Activated T-helper 1 cell treated with anti-CD3 and anti-CD28 coated beads, Interleukin-12 subunit alpha, Interleukin-12 subunit beta, Interleukin-2, Interleukin-4 antibody, amounts not matched to agents 30 ng/mL and 10 ng/mL and 1 ng/mL, durations not matched to agents 14 hours and 24 hours and 36 hours (primary cell): Measurements from ENCODE around the gene KIAA1217. TPM values are rescaled to one million over a fixed set of nuclear protein-coding genes. Genes with fewer than 3 reads are reported as not detected.

Experiments
- DNase-seq: peaks from one replicate; pipeline ENCODE4 v3.0.0; 2021; ENCODE audit warnings: low spot score
- H3K27ac Mint-ChIP-seq: one replicate; pipeline ENCODE4 v1.8.0; 2021; ENCODE audit warnings: mild to moderate bottlenecking, mixed read lengths
- H3K27me3 Mint-ChIP-seq: one replicate; pipeline ENCODE4 v1.8.0; 2022; ENCODE audit warnings: mild to moderate bottlenecking, moderate library complexity, mixed read lengths; ENCODE audit not compliant: insufficient read depth
- H3K36me3 Mint-ChIP-seq: one replicate; pipeline ENCODE4 v1.8.0; 2021; ENCODE audit warnings: low read depth, mixed read lengths
- H3K4me1 Mint-ChIP-seq: one replicate; pipeline ENCODE4 v1.8.0; 2021; ENCODE audit warnings: low read depth, mixed read lengths
- H3K4me3 Mint-ChIP-seq: one replicate; pipeline ENCODE4 v1.8.0; 2021; ENCODE audit warnings: mild to moderate bottlenecking, moderate library complexity, mixed read lengths
- H3K9me3 Mint-ChIP-seq: one replicate; pipeline ENCODE4 v1.8.0; 2021; ENCODE audit warnings: mixed read lengths
- intact Hi-C: fragments of 100-400 bp; cut with micrococcal nuclease; formaldehyde crosslinking; loops from one replicate; pipeline ENCODE4 v1.15.1; 2024
- total RNA-seq: library from RNA; stranded (reverse); gene quantifications from 2 replicates; pipeline ENCODE4 v1.2.3, GENCODE V29; 2022

KIAA1217 gene
- total RNA-seq, 1 donor from 2014 or later = 6.4 TPM

- no peak overlapping the region for H3K4me3 Mint-ChIP-seq
- no peak for DNase-seq
- H3K27me3 Mint-ChIP-seq = peaks cover 12% of the 10 kb centered on the region
- no peaks in the 10 kb centered on the region for H3K9me3 Mint-ChIP-seq
- intact Hi-C loops = no loop called here
- H3K27ac Mint-ChIP-seq = no peak overlapping the region
- no peaks in the 10 kb centered on the region for H3K36me3 Mint-ChIP-seq
- no peaks in the 10 kb centered on the region for H3K4me1 Mint-ChIP-seq
These were observed 15.6 kb upstream of the KIAA1217 start for GRCh38 chr10:24193330-24193729.

- Mint-ChIP-seq H3K9me3 (no peaks in the 10 kb centered on the region), H3K36me3 (no peaks in the 10 kb centered on the region), H3K27ac (no peak overlapping the region), H3K27me3 (peaks cover 20% of the 10 kb centered on the region), H3K4me3 (no peak overlapping the region), H3K4me1 (no peaks in the 10 kb centered on the region)
- intact Hi-C loops = loop anchor here (2.0 to 5.0 kb wide), 3 partner anchors 322 to 1038 kb away; no protein-coding TSS in a partner anchor
- DNase-seq = no peak
These were observed 11.7 kb upstream of the KIAA1217 start for GRCh38 chr10:24197263-24197662.

DNA sequence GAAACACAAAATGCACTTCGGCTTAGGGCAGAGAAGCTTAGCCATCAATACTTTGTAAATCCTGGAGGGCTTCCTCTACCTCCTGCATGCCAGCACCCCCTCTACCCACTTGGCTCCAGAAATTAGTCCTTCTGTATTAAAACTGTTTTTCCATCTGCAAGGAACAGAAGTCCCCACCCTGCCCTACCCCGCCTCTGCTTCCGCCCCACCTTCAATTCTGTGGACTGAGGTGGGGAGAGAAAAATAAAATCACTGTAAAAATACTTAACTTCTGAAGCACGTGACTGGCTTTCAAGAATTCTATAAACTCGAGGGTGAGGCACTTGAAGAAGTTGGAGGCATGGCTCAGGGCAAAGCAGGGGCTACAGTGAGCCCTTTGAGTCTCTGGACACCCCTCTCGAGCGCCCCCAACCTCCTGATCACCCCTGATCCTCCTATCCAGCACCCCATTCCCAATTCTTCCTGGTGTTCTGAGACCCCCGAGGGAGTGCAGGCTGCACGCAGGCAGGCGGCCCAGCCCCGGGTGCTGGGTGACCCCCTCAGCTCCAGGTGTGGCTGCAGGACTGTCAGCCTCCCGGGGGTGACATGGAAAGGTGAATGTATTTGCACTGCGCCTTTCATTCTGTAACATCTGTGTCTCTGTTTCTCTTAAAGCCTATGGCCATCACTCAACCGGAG is 7.3 kb upstream of the KIAA1217 start:
- Mint-ChIP-seq H3K9me3 (no peaks in the 10 kb centered on the region), H3K27me3 (peaks cover 22% of the 10 kb centered on the region), H3K4me1 (peaks cover 9% of the 10 kb centered on the region), H3K36me3 (no peaks in the 10 kb centered on the region), H3K4me3 (no peak overlapping the region), H3K27ac (no peak overlapping the region)
- intact Hi-C loops = loop anchor here (10.0 kb wide), 2 partner anchors 687 to 757 kb away; no protein-coding TSS in a partner anchor
- no peak for DNase-seq

DNA sequence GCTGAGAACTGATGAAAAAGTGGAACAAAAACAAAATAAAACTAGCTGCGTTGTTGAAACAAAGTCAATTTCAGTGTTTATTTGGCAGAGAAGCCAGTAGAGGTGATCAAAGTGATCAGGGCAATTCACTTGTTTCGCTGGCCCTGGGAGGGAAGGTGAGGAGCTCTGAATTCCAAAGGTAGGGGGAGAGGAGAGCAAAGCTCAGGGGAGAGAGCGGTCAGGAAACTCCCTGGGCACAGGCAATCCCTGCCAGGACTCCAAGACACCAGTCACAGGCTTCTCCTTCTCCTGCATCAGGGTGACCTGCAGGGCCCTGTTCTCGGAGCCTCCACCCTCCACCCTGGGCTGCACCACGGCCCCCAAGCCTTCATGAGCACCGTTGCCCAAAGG is 6.8 kb upstream of the KIAA1217 start:
- intact Hi-C loops = loop anchor here (10.0 kb wide), 2 partner anchors 687 to 757 kb away; no protein-coding TSS in a partner anchor
- Mint-ChIP-seq H3K36me3 (no peaks in the 10 kb centered on the region), H3K4me1 (peaks cover 9% of the 10 kb centered on the region), H3K27ac (no peak overlapping the region), H3K27me3 (peaks cover 23% of the 10 kb centered on the region), H3K9me3 (no peaks in the 10 kb centered on the region), H3K4me3 (no peak overlapping the region)
- no peak for DNase-seq

- Mint-ChIP-seq H3K9me3 (peaks cover 5% of the 10 kb centered on the region), H3K4me3 (no peak overlapping the region), H3K36me3 (no peaks in the 10 kb centered on the region), H3K4me1 (peaks cover 39% of the 10 kb centered on the region), H3K27me3 (peaks cover 25% of the 10 kb centered on the region), H3K27ac (no peak overlapping the region)
- intact Hi-C loops = loop anchor here (10.0 kb wide), 2 partner anchors 691 to 761 kb away; no protein-coding TSS in a partner anchor
- no peak for DNase-seq
These were observed 3.1 kb upstream of the KIAA1217 start for GRCh38 chr10:24205821-24206220.

- no peak overlapping the region for H3K4me3 Mint-ChIP-seq
- peaks cover 24% of the 10 kb centered on the region for H3K27me3 Mint-ChIP-seq
- intact Hi-C loops = loop anchor here (10.0 kb wide), 2 partner anchors 692 to 762 kb away; no protein-coding TSS in a partner anchor
- no peak for DNase-seq
- H3K9me3 Mint-ChIP-seq = peaks cover 8% of the 10 kb centered on the region
- H3K4me1 Mint-ChIP-seq = peaks cover 39% of the 10 kb centered on the region
- H3K36me3 Mint-ChIP-seq = no peaks in the 10 kb centered on the region
- H3K27ac Mint-ChIP-seq = no peak overlapping the region
These were observed 2.6 kb upstream of the KIAA1217 start for GRCh38 chr10:24206334-24206733.

DNA sequence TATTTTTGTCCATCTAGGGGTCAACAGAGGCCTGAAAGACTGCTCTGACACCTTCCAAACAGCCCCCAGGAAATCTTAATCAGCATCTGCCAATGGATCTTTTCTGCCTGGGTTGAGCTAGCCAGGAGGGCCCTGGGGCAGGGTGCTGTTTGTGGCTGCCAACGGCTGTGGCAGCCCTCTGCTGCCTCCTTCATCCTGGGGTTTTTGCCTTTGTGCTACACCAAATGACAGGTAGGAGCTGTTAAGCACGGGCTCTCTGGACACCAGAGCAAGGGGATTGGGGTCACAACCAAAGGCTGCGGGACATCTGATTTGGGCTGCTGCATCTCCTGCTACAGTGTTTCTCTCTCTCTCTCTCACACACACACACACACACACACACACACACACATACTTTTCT is 2.0 kb upstream of the KIAA1217 start:
- H3K9me3 Mint-ChIP-seq = peaks cover 8% of the 10 kb centered on the region
- intact Hi-C loops = loop anchor here (10.0 kb wide), 2 partner anchors 692 to 762 kb away; no protein-coding TSS in a partner anchor
- H3K36me3 Mint-ChIP-seq = no peaks in the 10 kb centered on the region
- no peak overlapping the region for H3K27ac Mint-ChIP-seq
- no peak for DNase-seq
- H3K27me3 Mint-ChIP-seq = peaks cover 25% of the 10 kb centered on the region
- peaks cover 39% of the 10 kb centered on the region for H3K4me1 Mint-ChIP-seq
- no peak overlapping the region for H3K4me3 Mint-ChIP-seq

GRCh38 chr10:24207341-24207740 is 1.6 kb upstream of the KIAA1217 start:
- peaks cover 8% of the 10 kb centered on the region for H3K9me3 Mint-ChIP-seq
- H3K36me3 Mint-ChIP-seq = no peaks in the 10 kb centered on the region
- H3K4me3 Mint-ChIP-seq = no peak overlapping the region
- peaks cover 39% of the 10 kb centered on the region for H3K4me1 Mint-ChIP-seq
- intact Hi-C loops = loop anchor here (10.0 kb wide), 2 partner anchors 693 to 763 kb away; no protein-coding TSS in a partner anchor
- H3K27ac Mint-ChIP-seq = no peak overlapping the region
- DNase-seq = no peak
- peaks cover 26% of the 10 kb centered on the region for H3K27me3 Mint-ChIP-seq

GRCh38 chr10:24207781-24208611 is 942 bp upstream of the KIAA1217 start:
- Mint-ChIP-seq H3K4me1 (peaks cover 39% of the 10 kb centered on the region), H3K9me3 (peaks cover 8% of the 10 kb centered on the region), H3K36me3 (no peaks in the 10 kb centered on the region), H3K27ac (peak overlapping the region; percentile 63), H3K4me3 (peak overlapping the region; percentile 83), H3K27me3 (peaks cover 25% of the 10 kb centered on the region)
- no peak for DNase-seq
- intact Hi-C loops = loop anchor here (10.0 kb wide), 2 partner anchors 693 to 763 kb away; no protein-coding TSS in a partner anchor

DNA sequence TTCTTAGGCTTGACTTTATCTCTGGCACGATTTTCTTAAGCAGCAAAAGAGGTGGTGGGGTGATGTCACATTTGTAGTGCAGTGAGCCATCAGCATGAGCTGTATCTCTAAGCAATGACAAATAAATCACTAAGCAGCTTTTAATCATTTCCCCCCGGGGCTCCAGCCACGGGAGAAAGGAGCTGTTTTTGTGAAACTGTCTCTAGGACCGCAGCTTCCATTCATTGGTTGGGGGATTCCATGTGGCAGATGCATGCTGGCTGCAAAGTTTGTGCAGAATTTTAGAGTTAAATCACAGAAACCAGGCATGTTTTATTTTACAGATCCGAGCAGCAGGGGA is 464 bp downstream of the KIAA1217 start:
- Mint-ChIP-seq H3K4me3 (peak overlapping the region; percentile 83), H3K27me3 (peaks cover 24% of the 10 kb centered on the region), H3K9me3 (peaks cover 8% of the 10 kb centered on the region), H3K27ac (peak overlapping the region; percentile 90), H3K4me1 (peaks cover 39% of the 10 kb centered on the region), H3K36me3 (no peaks in the 10 kb centered on the region)
- intact Hi-C loops = loop anchor here (1.0 to 10.0 kb wide), 4 partner anchors 13 to 765 kb away; no protein-coding TSS in a partner anchor
- DNase-seq = peak; percentile 15

DNA sequence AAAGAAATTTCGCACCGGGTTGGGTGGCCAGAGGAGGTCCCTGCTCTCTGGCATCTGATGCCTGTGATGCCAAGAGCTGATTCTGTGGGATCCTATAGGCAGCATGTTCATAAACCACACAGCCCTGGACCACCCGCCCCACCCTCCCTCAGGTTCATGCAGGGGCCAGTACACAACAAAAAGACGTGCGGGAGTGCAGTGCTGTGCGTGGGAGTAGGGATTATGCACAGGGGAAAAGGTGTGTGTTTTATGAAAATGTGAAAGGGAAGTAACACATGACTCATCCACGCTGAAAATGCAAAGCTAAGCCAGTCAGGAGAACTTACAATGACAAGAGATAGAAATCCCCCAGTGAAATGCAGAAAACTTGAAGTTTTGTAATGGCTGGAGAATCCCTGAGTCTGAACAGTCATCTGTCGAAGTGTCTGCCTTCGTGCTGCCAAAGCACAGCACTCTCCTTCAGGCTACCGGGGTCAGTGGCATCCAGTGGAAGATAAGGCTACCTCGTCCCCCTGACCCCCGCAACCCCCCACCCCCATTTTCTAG is 1.1 kb downstream of the KIAA1217 start:
- DNase-seq = peak; percentile 8
- H3K4me3 Mint-ChIP-seq = peak overlapping the region; percentile 83
- intact Hi-C loops = loop anchor here (1.0 to 10.0 kb wide), 10 partner anchors 14 to 847 kb away; partner anchors contain the start of genes ARHGAP21, ENKUR and THNSL1
- H3K36me3 Mint-ChIP-seq = no peaks in the 10 kb centered on the region
- H3K4me1 Mint-ChIP-seq = peaks cover 39% of the 10 kb centered on the region
- peaks cover 8% of the 10 kb centered on the region for H3K9me3 Mint-ChIP-seq
- H3K27me3 Mint-ChIP-seq = peaks cover 24% of the 10 kb centered on the region
- peak overlapping the region; percentile 90 for H3K27ac Mint-ChIP-seq

DNA sequence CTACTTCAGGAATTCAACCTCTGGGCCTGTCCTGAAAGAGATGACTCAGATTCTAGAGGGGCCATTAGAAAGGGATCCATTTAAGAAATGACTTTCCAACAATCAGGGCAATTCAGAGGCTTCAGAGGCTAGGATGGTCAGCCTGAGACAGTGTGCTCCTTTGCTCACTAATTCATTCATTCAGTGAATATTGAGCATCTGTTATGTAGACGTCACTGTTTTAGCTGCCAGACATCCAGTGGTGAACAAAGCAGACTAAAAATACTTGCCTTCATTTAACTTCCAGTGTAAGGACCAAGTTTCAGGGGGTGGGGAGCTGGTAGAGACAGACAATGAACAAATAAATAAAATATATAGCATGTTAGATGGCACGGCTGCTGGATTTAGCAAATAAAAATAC is 1.6 kb downstream of the KIAA1217 start:
- Mint-ChIP-seq H3K9me3 (peaks cover 8% of the 10 kb centered on the region), H3K27me3 (peaks cover 25% of the 10 kb centered on the region), H3K27ac (peak overlapping the region; percentile 19), H3K4me3 (no peak overlapping the region), H3K36me3 (no peaks in the 10 kb centered on the region), H3K4me1 (peaks cover 39% of the 10 kb centered on the region)
- DNase-seq = no peak
- intact Hi-C loops = loop anchor here (1.0 to 5.0 kb wide), 6 partner anchors 87 to 847 kb away; partner anchors contain the start of genes ARHGAP21, ENKUR and THNSL1
